Measurements from ENCODE around the gene PTGS1. TPM values are rescaled to one million over a fixed set of nuclear protein-coding genes. Genes with fewer than 3 reads are reported as not detected.

The PTGS1 gene
- total RNA-seq, 1 donor from 2014 or later = 0.04 TPM

DNA sequence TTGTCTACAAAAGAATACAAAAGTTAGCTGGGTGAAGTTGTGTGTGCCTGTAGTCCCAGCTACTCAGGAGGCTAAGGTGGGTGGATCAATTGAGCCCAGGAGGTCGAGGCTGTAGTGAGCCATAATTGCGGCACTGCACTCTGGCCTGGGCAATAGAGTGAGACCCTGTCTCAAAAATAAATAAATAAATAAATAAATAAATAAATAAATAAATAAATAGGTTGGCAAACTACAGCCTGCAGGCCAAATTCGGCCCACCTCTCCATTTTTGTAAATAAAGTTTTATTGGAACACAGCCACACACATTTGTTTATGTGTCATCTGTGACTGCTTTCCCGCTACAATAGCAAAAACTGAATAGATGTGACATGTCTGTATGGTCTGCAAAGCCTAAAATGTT, 9.5 kb downstream of the PTGS1 start:
- Histone ChIP-seq H3K27me3 (ENCODE audit: control insufficient read depth, insufficient read depth, low read length) (no peaks in the 10 kb centered on the region), H3K36me3 (ENCODE audit: control insufficient read depth, insufficient read depth, low read length) (no peaks in the 10 kb centered on the region), H3K4me3 (ENCODE audit: low read depth, low read length) (no peak overlapping the region)
- TF ChIP-seq, protein P1, sequence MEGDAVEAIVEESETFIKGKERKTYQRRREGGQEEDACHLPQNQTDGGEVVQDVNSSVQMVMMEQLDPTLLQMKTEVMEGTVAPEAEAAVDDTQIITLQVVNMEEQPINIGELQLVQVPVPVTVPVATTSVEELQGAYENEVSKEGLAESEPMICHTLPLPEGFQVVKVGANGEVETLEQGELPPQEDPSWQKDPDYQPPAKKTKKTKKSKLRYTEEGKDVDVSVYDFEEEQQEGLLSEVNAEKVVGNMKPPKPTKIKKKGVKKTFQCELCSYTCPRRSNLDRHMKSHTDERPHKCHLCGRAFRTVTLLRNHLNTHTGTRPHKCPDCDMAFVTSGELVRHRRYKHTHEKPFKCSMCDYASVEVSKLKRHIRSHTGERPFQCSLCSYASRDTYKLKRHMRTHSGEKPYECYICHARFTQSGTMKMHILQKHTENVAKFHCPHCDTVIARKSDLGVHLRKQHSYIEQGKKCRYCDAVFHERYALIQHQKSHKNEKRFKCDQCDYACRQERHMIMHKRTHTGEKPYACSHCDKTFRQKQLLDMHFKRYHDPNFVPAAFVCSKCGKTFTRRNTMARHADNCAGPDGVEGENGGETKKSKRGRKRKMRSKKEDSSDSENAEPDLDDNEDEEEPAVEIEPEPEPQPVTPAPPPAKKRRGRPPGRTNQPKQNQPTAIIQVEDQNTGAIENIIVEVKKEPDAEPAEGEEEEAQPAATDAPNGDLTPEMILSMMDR (IDR thresholded peaks at IDR 0.05; ENCODE audit: insufficient read depth, low read length, poor library complexity, severe bottlenecking) = no peak
- DNase-seq (ENCODE audit: low read depth) = no peak

DNA sequence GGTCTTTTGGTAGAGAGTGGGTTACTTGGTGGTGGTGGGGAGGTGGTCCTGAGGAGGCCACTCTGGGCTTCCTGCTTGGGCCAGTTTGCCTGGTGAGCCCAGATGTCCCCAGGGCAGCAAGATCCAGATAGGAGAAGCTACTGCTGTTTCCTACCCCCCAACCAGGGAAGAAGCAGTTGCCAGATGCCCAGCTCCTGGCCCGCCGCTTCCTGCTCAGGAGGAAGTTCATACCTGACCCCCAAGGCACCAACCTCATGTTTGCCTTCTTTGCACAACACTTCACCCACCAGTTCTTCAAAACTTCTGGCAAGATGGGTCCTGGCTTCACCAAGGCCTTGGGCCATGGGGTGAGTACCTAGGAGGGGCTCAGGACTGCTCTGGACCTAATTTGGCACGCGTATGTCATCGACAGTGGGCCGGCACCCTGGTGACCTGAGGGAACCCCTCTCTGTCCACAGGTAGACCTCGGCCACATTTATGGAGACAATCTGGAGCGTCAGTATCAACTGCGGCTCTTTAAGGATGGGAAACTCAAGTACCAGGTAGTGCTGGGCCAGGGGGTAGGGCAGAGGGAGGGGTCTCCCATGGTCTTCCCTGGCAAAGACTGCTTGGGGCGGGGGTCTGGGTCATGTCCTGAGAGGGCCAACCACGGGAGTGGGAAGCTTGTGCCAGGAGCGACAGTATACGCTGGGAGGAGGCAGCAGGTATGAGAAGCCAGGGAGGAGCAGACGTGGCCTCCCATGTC, 10.6 kb downstream of the PTGS1 start:
- no peaks in the 10 kb centered on the region for H3K27me3 ChIP-seq (ENCODE audit: control insufficient read depth, insufficient read depth, low read length)
- no peak for DNase-seq (ENCODE audit: low read depth)
- no peak overlapping the region for H3K4me3 ChIP-seq (ENCODE audit: low read depth, low read length)
- no peaks in the 10 kb centered on the region for H3K36me3 ChIP-seq (ENCODE audit: control insufficient read depth, insufficient read depth, low read length)
- TF ChIP-seq, protein P1 (IDR thresholded peaks at IDR 0.05; ENCODE audit: insufficient read depth, low read length, poor library complexity, severe bottlenecking) = no peak

DNA sequence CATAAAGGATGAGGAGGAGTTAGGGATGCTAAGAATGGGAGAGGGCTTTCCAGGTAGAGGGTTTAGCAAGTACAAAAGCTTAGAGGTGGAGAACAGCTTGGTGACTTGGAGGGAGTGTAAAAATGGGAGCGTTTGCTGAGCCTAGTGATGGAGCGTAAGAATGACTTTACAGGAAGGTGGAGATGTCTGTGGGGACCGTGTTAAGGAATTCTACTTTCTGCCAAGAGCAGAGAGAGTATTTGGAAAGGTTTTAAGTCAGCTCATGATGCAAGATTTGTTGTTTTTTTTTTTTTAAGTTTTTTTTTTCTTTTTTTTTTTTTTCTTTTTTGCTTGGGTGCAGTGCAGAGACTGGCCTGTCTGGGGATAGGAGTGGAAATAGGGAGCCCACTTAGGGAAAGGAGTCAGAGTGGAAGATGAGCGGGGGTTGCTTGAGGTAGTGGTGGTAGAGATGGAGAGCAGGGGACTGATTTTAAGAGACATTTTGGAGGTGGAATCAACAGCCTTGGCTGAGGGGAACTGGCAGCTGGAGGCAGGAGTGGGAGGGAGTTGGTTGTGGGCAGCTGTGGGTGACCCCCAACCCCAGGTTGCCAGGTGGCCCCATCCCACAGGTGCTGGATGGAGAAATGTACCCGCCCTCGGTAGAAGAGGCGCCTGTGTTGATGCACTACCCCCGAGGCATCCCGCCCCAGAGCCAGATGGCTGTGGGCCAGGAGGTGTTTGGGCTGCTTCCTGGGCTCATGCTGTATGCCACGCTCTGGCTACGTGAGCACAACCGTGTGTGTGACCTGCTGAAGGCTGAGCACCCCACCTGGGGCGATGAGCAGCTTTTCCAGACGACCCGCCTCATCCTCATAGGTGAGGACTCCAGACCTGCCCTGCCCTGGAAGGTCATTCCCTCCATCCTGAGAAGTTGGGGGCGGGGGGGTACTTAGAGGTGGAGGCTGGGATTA, 12.4 kb downstream of the PTGS1 start:
- TF ChIP-seq, protein P1 (IDR thresholded peaks at IDR 0.05; ENCODE audit: insufficient read depth, low read length, poor library complexity, severe bottlenecking) = no peak
- Histone ChIP-seq H3K4me3 (ENCODE audit: low read depth, low read length) (no peak overlapping the region), H3K27me3 (ENCODE audit: control insufficient read depth, insufficient read depth, low read length) (no peaks in the 10 kb centered on the region), H3K36me3 (ENCODE audit: control insufficient read depth, insufficient read depth, low read length) (no peaks in the 10 kb centered on the region)
- DNase-seq (ENCODE audit: low read depth) = no peak

DNA sequence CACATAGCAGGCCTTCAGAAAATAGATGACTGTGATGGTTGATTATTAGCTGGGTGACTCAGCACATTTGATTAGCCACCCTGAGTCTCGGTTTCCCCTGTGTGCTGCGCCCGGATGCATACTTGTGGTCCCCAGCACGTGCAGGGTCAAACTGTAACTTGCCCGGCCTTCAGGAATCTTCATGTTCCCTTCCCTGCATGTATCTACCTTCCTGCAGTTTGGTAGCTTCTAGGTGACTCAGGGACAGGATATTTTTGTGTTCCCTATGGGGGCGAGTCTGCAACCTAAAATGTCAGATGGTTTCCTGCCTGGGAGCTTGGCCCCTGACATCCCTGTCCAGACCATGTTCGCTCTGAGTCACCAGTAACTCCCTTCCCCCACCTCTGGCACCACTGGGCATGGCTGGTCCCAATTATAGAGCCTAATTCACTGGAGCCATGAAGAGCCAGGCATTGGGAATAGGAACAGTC, 13.2 kb downstream of the PTGS1 start:
- peak; percentile 84 for DNase-seq (ENCODE audit: low read depth)
- Histone ChIP-seq H3K36me3 (ENCODE audit: control insufficient read depth, insufficient read depth, low read length) (no peaks in the 10 kb centered on the region), H3K4me3 (ENCODE audit: low read depth, low read length) (no peak overlapping the region)

DNA sequence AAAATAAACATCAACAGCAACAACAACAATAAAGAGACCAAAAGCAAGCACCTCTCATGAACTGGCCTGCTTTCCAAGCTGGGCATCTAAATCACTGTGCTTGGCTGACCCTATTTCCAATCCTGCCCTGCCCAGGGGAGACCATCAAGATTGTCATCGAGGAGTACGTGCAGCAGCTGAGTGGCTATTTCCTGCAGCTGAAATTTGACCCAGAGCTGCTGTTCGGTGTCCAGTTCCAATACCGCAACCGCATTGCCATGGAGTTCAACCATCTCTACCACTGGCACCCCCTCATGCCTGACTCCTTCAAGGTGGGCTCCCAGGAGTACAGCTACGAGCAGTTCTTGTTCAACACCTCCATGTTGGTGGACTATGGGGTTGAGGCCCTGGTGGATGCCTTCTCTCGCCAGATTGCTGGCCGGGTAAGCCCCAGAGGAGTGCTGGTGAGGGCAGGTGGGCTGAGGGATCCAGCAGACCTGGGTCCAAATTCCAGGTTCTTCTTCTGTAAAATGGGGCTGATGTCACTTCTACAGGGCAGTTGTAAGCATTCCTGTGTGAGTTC, 15.6 kb downstream of the PTGS1 start:
- Histone ChIP-seq H3K36me3 (ENCODE audit: control insufficient read depth, insufficient read depth, low read length) (no peaks in the 10 kb centered on the region), H3K27me3 (ENCODE audit: control insufficient read depth, insufficient read depth, low read length) (no peaks in the 10 kb centered on the region), H3K4me3 (ENCODE audit: low read depth, low read length) (no peak overlapping the region)
- TF ChIP-seq, protein P1 (IDR thresholded peaks at IDR 0.05; ENCODE audit: insufficient read depth, low read length, poor library complexity, severe bottlenecking) = no peak
- DNase-seq (ENCODE audit: low read depth) = no peak

More for the DNA sequence above, 13.2 kb downstream of the PTGS1 start:
- no peaks in the 10 kb centered on the region for H3K27me3 ChIP-seq (ENCODE audit: control insufficient read depth, insufficient read depth, low read length)
- TF ChIP-seq, protein P1 (IDR thresholded peaks at IDR 0.05; ENCODE audit: insufficient read depth, low read length, poor library complexity, severe bottlenecking) = no peak
